ENCODE measurements around the gene PRDM16.

DNA sequence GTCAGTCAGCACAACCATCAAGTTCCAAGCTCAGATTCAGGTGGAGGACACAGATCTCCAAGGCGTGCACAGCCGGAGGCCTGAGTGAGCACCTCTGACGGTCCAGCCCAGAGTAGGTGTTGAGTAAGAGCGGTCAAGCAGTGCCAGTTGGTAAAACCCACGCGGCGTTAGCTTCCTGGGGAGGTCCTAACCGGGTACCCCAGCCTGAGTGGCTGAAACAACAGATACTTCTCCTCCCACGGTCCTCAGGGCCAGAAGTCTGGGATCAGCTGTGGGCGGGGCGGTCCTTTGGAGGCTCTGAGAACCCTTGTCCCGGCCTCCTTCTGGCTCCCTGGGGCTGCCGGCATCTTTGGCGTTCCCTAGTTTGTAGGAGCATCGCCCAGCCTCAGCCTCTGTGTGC, 94.4 kb downstream of the PRDM16 start:
- no peak for TF ChIP-seq CTCF (CRISPR knock-in tag; IDR thresholded peaks at IDR 0.05)
- TF ChIP-seq CHD2 (IDR thresholded peaks at IDR 0.05; ENCODE audit: low read depth, low read length) = no peak
- no peak for TF ChIP-seq PBX3 (CRISPR knock-in tag; IDR thresholded peaks at IDR 0.05; ENCODE audit: borderline replicate concordance)
- no peak for TF ChIP-seq NR2F6 (IDR thresholded peaks at IDR 0.05)
- TF ChIP-seq NR2F6 (CRISPR knock-in tag; IDR thresholded peaks at IDR 0.05) = no peak
- no peak for TF ChIP-seq EZH2 (conservative IDR thresholded peaks at IDR 0.05; ENCODE audit: low read depth, low read length)
- no peak for TF ChIP-seq HDAC2 (CRISPR knock-in tag; IDR thresholded peaks at IDR 0.05)
- no peak for TF ChIP-seq CHCHD3 (CRISPR knock-in tag; IDR thresholded peaks at IDR 0.05)
- no peak for TF ChIP-seq ZNF788 (CRISPR knock-in tag; IDR thresholded peaks at IDR 0.05; ENCODE audit: borderline replicate concordance)
- no peak for TF ChIP-seq MTF1 (CRISPR knock-in tag; IDR thresholded peaks at IDR 0.05)
